ENCODE data around the gene DPH7. TPM values are rescaled to one million over a fixed set of nuclear protein-coding genes. Genes with fewer than 3 reads are reported as not detected.

Gene DPH7
- total and polyA plus RNA-seq, 2 of the 8 experiments (the other 6 are each of a cell fraction or from before 2014, with no cell fraction given), result 44.6 to 45.5 TPM

DNA sequence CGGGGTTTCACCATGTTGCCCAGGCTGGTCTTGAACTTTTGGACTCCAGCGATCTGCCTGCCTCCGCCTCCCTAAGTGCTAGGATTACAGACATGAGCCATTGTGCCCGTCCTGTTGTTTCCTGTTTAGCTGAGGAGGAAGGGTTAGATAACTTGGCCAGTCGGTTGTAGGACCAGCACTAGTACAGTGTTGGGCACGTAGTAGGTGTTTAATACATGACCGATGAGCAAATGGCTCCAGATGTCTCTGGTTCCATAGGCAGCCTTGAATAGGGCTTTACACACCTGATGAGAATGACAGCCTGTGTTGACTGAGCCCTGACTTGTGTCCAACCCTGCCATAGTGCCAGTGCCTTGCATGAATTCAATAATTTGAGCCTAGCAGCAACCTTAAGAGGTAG lies 41.9 kb upstream of the DPH7 start (continued):
- TF ChIP-seq POLR2AphosphoS5 (IDR thresholded peaks at IDR 0.05; ENCODE audit: low read depth, low read length), result no peak
- no peak for TF ChIP-seq CREB1 (IDR thresholded peaks at IDR 0.05)
- TF ChIP-seq SRF (IDR thresholded peaks at IDR 0.05; ENCODE audit: low read depth, low read length), result no peak
- no peak for TF ChIP-seq EGR1 (IDR thresholded peaks at IDR 0.05; ENCODE audit: borderline replicate concordance, low read depth, low read length)
- TF ChIP-seq TBP (IDR thresholded peaks at IDR 0.05; ENCODE audit: low read depth, low read length), result no peak
- TF ChIP-seq RBBP5 (IDR thresholded peaks at IDR 0.05; ENCODE audit: borderline replicate concordance, low read depth, low read length), result no peak
- no peak for TF ChIP-seq YY1 (IDR thresholded peaks at IDR 0.05; ENCODE audit: low read depth, low read length)
- no peak for TF ChIP-seq BCL11A (IDR thresholded peaks at IDR 0.05; ENCODE audit: low read depth in 2 of 2, low read length in 2 of 2)
